ENCODE data around the gene DNM1. TPM values are rescaled to one million over a fixed set of nuclear protein-coding genes. Genes with fewer than 3 reads are reported as not detected.

The DNM1 gene
- polyA plus RNA-seq, 1 of the 3 experiments (the other 2 are of a cell fraction), result 35.7 TPM

- Histone ChIP-seq H3F3A (replicated peaks; ENCODE audit: insufficient read depth) (peaks cover 9% of the 10 kb centered on the region), H3K9me2 (no peaks in the 10 kb centered on the region), H3K4me3 (ENCODE audit: low read depth in 2 of 2, low read length in 1 of 2) (no peak overlapping the region), H3K4me1 (ENCODE audit: control insufficient read depth in 1 of 2, insufficient read depth in 2 of 2, low read depth in 1 of 2, low read length in 1 of 2) (peaks cover 0 to 20% of the 10 kb centered on the region in 2 experiments; a peak in 1 of 4 replicates), H3K36me3 (replicated peaks in 1 of 2; ENCODE audit: control insufficient read depth in 1 of 2, insufficient read depth in 2 of 2, low read length in 1 of 2) (peaks cover 0 to 3% of the 10 kb centered on the region in 2 experiments), H3K9ac (no peak overlapping the region), H3K9me3 (no peaks in the 10 kb centered on the region), H3K4me2 (no peak overlapping the region), H3K27me3 (ENCODE audit: insufficient read depth) (no peaks in the 10 kb centered on the region), H4K20me1 (ENCODE audit: insufficient read depth) (no peaks in the 10 kb centered on the region), H3K27ac (ENCODE audit: low read depth in 2 of 2, low read length in 1 of 2) (no peak overlapping the region), H3K79me2 (ENCODE audit: insufficient read depth) (peaks cover 24% of the 10 kb centered on the region), H2AFZ (ENCODE audit: low read depth) (no peak overlapping the region)
- DNase-seq, result no peak
- TF ChIP-seq TCF12 (IDR thresholded peaks at IDR 0.05), result no peak
- no peak for TF ChIP-seq ZBTB33 (IDR thresholded peaks at IDR 0.05; ENCODE audit: borderline replicate concordance, low read depth)
- no peak for TF ChIP-seq FOXM1 (IDR thresholded peaks at IDR 0.05; ENCODE audit: low read depth)
- TF ChIP-seq YY1 (IDR thresholded peaks at IDR 0.05; ENCODE audit: low read depth), result no peak
- TF ChIP-seq CHD2 (IDR thresholded peaks at IDR 0.05; ENCODE audit: low read length, partially characterized antibody), result no peak
- TF ChIP-seq MXI1 (IDR thresholded peaks at IDR 0.05; ENCODE audit: low read depth, low read length), result no peak
- TF ChIP-seq EZH2phosphoT487 (IDR thresholded peaks at IDR 0.05; ENCODE audit: borderline replicate concordance, low read depth), result no peak
- TF ChIP-seq TEAD4 (IDR thresholded peaks at IDR 0.05; ENCODE audit: borderline replicate concordance, insufficient read depth), result no peak
- TF ChIP-seq PBX3 (IDR thresholded peaks at IDR 0.05), result no peak
- TF ChIP-seq NFIC (IDR thresholded peaks at IDR 0.05; ENCODE audit: borderline replicate concordance), result no peak
- no peak for TF ChIP-seq ELF1 (IDR thresholded peaks at IDR 0.05)
- TF ChIP-seq RFX5 (IDR thresholded peaks at IDR 0.05; ENCODE audit: low read length), result no peak
- TF ChIP-seq RAD21 (IDR thresholded peaks at IDR 0.05; ENCODE audit: low read length), result no peak
- no peak for TF ChIP-seq CTCF (IDR thresholded peaks at IDR 0.05)
- no peak for TF ChIP-seq USF2 (IDR thresholded peaks at IDR 0.05; ENCODE audit: borderline replicate concordance, low read depth, low read length)
- 83% methylated on average over 12 of the region's 15 CpGs for WGBS (ENCODE audit: low lambda C conversion rate)
- CTCF ChIA-PET, result interaction anchor here (0.6 to 2.1 kb wide), 7 partner anchors 10 to 212 kb away, joined by 3 to 10 read pairs (median 3); no protein-coding TSS in a partner anchor
- POLR2A ChIA-PET, result no interaction called here
Observed at GRCh38 chr9:128206916-128207910, 4.0 kb downstream of the DNM1 start.

All from SK-N-SH (cell line).